UCSD-AML1 (cell line): ENCODE results near the gene CD8B2.
"Not testable (repeated sequence)": the region's sequence is repeated elsewhere in the genome, so short reads cannot be mapped to it uniquely, and the experiment has no call there.

ENCODE experiments used
- DNase-seq: peaks from one replicate; lab custom pipeline; 2025; ENCODE audit not compliant: unreplicated experiment; lab: John Stamatoyannopoulos, UW

CD8B2 gene

DNA sequence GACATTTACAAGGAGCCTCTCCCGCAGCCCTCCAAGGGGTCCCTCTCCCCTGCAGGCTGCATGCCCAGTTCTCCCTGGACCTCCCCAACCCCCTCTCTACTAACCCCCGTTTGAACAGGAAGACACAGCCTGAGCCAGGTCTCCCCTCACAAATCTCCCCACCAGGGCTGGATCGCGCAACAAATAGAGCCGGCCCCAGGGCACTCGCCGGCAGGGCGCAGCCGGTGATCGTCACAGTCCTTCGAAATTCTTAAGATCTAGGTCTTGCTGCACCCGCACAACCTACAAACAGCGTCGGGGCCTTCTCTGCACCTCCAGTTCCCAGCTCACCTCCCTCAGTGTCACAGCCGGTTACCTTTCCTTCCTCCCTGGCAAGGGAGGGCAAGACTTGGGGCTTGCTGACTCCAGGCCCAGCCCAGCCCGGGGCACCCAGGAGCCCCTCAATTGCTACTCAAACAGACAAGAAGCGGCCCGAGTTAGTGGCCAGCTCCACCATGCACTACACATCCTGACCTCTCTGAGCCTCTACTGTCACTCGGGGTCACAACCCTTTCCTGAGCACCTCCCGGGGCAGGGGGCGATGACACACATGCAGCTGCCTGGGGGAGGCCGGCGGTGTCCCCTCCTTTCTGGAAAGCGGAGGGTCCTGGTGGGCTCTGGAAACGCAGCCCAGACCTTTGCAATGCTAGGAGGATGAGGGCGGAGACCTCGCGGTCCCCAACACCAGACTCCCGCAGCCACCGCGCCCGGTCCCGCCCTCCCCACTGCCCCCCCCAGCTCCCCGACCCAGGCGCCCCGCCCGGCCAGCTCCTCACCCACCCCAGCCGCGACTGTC lies at the start of gene CD8B2:
Gene CD8B2, plus strand, starts transcription at position 814 of the 835 bp plus-strand sequence. CDS start 63 bp downstream, outside the sequence.
- DNase-seq, result not testable (repeated sequence)

DNA sequence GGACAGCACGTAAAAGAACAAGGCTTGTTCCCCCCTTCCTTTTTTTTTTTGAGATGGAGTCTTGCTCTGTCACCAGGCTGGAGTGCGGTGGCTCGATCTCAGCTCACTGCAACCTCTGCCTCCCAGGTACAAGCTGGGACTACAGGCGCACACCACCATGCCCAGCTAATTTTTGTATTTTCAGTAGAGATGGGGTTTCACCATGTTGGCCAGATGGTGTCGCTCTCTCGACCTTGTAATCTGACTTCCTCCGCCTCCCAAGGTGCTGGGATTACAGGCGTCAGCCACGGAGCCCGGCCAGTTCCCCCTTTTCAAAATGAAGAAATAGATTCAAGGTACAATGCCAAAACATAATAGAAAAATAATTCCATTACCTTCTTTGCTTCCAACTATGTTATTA lies 25.3 kb upstream of the CD8B2 start:
- DNase-seq, result peak; percentile 21

- not testable (repeated sequence) for DNase-seq
Observed at GRCh38 chr2:106467516-106467915, 19.6 kb upstream of the CD8B2 start.

DNA sequence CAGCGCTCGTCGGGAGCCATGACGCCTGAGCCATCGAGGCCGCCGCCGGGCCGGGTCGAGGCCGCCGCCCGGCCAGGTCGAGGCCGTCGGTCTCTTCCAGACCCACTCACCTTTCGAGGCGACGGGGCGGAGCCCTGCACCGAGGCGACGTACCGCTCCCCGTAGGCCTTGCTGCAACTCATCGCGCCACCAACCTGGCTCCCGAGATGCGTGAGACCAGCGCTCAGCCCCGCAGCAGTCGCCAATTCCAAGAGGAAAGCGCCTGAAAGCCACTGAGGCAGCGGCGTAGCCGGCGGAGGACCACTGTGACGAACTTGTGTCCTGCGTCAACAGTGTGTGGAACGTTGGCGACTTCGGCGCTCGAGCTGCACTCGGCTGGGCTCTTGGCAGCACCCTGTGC lies 19.1 kb upstream of the CD8B2 start, which contains the start of gene RGPD3:
Gene RGPD3, minus strand, starts transcription at position 307 of the 400 bp plus-strand sequence. Its CDS starts 125 bp downstream, at position 182.
- not testable (repeated sequence) for DNase-seq

DNA sequence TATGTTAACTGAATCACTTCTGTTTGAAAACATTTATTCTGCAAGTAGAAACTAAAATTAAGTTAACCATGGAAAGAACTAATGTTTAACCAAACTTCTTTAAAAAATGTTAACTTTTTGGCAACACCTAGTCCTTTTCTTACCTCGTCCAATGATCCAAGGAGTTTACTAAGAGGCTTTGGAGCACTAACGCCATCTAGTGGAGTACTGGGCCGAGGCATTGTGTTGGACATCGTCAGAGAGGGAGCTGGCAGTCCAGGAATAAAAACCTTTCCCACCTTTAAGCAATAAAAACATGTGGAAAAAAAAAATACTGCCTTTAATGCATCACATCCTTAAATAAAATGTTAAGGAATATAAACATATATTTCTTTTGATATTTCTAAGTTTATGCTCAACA lies 16.5 kb upstream of the CD8B2 start:
- not testable (repeated sequence) for DNase-seq

DNA sequence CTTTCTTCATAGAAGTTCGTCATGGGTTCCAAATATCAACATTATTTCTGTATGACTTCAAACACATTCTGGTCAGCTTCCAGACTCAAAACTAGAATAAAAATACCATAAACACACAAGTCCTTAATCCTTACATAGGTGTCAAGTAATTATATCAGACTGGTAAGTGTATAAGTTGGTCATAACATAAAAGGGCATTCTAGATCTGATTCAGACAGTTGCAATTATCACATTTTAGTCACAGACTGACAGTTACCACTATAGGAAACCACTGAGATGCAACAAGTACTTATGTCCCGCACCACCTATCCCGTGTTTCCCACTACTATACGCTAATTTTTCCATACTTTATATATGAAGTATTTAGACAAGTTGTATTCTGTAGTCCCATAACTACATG lies 9.5 kb upstream of the CD8B2 start:
- DNase-seq, result not testable (repeated sequence)

DNA sequence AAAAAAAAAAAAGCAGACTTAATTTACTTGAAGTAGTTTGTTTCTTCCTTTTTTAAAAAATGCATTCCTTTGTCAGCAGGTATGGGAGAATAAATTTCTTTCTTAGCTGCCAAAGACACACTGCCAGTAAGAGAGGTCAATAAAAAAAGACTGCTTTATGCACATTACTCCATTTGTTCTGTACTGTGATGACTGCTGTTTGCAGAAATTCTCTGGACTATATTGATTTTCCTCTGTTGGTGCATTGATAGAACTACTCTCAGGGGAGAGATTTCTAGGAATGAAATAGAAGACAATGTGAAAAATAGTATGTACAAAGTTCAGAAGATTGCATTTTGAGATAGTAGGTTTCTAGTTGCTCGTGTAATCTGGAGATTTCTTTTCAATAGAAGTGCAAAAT lies 7.6 kb upstream of the CD8B2 start:
- DNase-seq, result not testable (repeated sequence)

DNA sequence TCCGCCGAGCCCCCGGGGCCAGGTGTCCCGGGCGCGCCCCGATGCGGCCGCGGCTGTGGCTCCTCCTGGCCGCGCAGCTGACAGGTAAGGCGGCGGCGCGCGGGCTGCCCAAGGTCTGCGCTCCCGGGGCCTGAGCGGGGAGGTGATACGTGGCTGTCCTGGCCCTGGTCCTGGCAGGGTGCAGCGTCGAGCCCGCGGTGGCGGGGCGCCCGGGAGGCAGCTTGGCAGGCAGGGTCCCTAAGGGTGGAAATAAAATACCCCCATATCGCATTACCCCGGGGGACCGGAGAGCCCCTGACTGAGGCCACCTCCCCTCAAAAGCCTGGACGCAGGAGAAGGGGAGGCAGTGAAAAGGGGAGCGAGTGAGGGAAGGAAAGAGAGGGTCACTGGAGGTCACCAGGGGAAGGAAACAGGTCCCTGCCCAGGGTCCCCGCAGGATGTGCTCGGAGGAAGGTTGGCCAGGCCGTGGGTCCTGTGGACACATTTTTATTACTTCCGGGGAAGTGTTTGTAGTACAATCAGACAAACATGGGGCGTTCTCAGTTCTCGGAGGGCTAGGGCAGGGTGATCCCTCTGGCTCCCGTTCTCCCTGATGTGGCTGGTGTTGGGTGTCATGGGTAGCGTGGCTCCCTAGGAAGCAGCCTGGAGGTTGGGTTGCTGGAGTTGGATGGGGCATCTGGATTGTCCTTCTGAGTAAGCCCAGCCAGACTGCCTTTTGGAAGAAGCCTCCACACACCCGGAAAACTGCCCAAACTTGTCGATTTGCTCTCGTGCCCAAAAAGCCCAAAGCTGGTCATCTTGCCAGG lies 425 bp downstream of the CD8B2 start:
- DNase-seq, result not testable (repeated sequence)

- not testable (repeated sequence) for DNase-seq
Observed at GRCh38 chr2:106489701-106490100, 2.5 kb downstream of the CD8B2 start.

DNA sequence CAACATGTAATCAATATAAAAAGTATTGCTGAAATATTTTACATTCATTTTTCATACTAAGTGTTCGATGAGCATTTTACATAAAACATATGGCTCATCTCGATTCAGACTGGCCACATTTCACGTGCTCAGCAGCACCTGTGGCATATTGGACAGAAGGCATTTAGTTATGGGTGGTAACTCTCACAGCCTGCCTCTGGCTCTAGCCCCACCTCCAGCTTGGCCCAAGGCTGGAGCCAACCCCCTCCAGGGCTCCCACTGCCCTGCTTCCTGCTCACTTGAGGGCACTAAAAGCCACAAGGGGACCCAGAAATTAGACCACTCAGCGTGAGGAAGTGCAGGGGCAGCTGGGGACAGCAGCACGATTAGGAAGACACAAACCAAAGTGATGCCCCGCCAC lies 5.2 kb downstream of the CD8B2 start:
- not testable (repeated sequence) for DNase-seq

- not testable (repeated sequence) for DNase-seq
Observed at GRCh38 chr2:106492913-106493312, 5.7 kb downstream of the CD8B2 start.

DNA sequence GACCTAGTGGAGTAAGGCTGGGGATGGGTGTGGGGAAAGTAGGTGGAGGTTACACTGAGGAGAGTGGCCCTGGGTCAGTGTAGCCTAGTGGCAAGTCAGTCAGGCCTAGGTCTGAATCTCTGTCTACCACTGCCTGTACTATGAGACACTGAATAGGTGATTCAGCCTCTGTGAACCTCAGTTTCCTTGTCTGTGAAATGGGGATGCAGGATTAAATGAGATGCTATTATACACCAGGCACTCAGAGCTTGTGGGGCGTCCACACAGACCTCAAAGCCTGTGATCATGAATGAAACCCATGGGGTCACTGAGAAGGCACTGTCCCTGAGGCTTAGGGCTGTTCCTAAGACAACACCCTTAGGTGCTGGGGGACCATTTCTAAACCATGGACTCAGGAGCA lies 11.4 kb downstream of the CD8B2 start:
- not testable (repeated sequence) for DNase-seq

- DNase-seq, result not testable (repeated sequence)
Observed at GRCh38 chr2:106500350-106500749, 13.2 kb downstream of the CD8B2 start.

- DNase-seq, result not testable (repeated sequence)
Observed at GRCh38 chr2:106502351-106502750, 15.2 kb downstream of the CD8B2 start.

- DNase-seq, result not testable (repeated sequence)
Observed at GRCh38 chr2:106504192-106504591, 17.0 kb downstream of the CD8B2 start.

GRCh38 chr2:106504787-106505186 lies 17.6 kb downstream of the CD8B2 start:
- not testable (repeated sequence) for DNase-seq

- DNase-seq, result not testable (repeated sequence)
Observed at GRCh38 chr2:106506002-106506687, 19.0 kb downstream of the CD8B2 start.

- DNase-seq, result not testable (repeated sequence)
Observed at GRCh38 chr2:106508660-106509373, 21.7 kb downstream of the CD8B2 start.

DNA sequence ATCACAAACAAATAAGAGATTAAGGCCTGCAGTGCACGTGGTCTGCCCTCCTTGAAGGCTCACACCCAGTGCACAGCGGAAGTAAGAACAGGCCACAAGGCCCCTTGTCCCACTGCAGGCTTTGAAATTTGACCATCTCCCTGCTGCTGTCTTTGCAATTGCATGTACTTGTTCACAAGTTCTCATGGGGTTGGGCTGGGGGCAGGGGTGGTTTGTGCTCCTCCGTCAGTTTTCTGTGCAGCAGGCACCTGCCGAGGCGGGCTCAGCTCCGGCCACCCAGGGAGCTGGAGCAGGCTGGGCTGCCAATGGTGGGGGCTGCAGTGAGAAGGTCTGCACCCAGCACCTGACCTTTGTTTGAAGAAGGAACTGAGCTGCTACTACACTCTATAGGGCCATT lies 22.2 kb downstream of the CD8B2 start:
- not testable (repeated sequence) for DNase-seq

DNA sequence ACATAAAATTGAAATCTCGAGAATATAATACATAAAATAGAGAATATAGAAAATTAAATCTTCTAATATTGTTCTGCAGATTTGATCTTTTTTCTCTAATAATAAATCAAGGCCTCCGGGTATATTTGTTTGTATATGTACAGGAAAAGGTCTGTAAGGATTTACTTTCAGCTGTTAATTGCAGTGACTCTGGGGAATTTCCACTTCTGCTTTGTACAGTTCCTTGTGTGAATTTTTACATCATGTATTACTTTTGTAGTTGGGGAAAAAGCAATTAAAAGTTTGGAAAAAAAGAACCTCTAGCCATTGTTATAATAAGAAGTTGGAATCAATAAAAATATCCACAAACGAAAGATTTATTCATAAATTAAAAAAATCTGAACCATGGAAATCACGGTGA lies 23.6 kb downstream of the CD8B2 start:
- not testable (repeated sequence) for DNase-seq
